H1 (cell line): ENCODE data around the gene DYNC1LI1. TPM values are rescaled to one million over a fixed set of nuclear protein-coding genes. Genes with fewer than 3 reads are reported as not detected.

Experiments
- CTCF ChIA-PET: fragments of 300-600 bp; sonication (Branson Sonifier 250); formaldehyde crosslinking; loops from one replicate; lab custom pipeline; 2021; ENCODE audit not compliant: partially characterized antibody; lab: Charles Lee
- POLR2A ChIA-PET: fragments of 300-600 bp; sonication (Branson Sonifier 250); formaldehyde crosslinking; loops from one replicate; lab custom pipeline; 2021; ENCODE audit warnings: inconsistent platforms; ENCODE audit not compliant: partially characterized antibody; lab: Charles Lee
- DNase-seq, 2 experiments: peaks; one replicate each; pipeline versions ENCODE4 v3.0.0 to v3.0.0-alpha.2; 2010 to 2022; ENCODE audit warnings: low spot score in 2 of 2, low read depth in 1 of 2, mixed read lengths in 1 of 2
- FAIRE-seq: peaks from 2 replicates; lab custom pipeline; 2011; peaks lifted over from hg19 to GRCh38; lab: Jason Lieb, UNC
- H2AFZ ChIP-seq: 2 replicates; pipeline ENCODE4 v1.8.1; 2012; ENCODE audit warnings: low read length, inconsistent platforms
- H2AK5ac ChIP-seq: 2 replicates; pipeline ENCODE4 v1.6.1; 2013; ENCODE audit warnings: low read depth, low read length
- H2BK120ac ChIP-seq: replicated peaks from 2 replicates; pipeline ENCODE3; 2013; ENCODE audit warnings: low read depth, low read length, inconsistent platforms
- H2BK12ac ChIP-seq: 2 replicates; pipeline ENCODE4 v1.6.1; 2013; ENCODE audit warnings: low read depth, low read length
- H2BK15ac ChIP-seq: 2 replicates; pipeline ENCODE4 v1.6.1; 2013; ENCODE audit warnings: low read length
- H2BK20ac ChIP-seq: 2 replicates; pipeline ENCODE4 v1.6.1; 2013; ENCODE audit warnings: low read length
- H2BK5ac ChIP-seq: 2 replicates; pipeline ENCODE4 v1.6.1; 2013; ENCODE audit warnings: low read depth, low read length
- H3K14ac ChIP-seq: 2 replicates; pipeline ENCODE4 v1.6.1; 2013; ENCODE audit warnings: inconsistent platforms; ENCODE audit not compliant: insufficient read length
- H3K18ac ChIP-seq: 2 replicates; pipeline ENCODE4 v1.6.1; 2013; ENCODE audit warnings: low read length; ENCODE audit errors: extremely low read depth
- H3K23ac ChIP-seq: 2 replicates; pipeline ENCODE4 v1.6.1; 2013; ENCODE audit warnings: inconsistent platforms; ENCODE audit not compliant: insufficient read length
- H3K23me2 ChIP-seq: 2 replicates; pipeline ENCODE4 v1.6.1; 2013; ENCODE audit warnings: low read depth, low read length
- H3K27ac ChIP-seq: 2 replicates; pipeline ENCODE4 v1.6.1; 2011; ENCODE audit warnings: low read depth, low read length, inconsistent platforms
- H3K27me3 ChIP-seq, 4 experiments: replicated peaks in 1 of 4; 1 replicate in 1 of 4; 2 replicates in 3 of 4; pipeline versions ENCODE4 v1.6.1 to v1.8.1; 2011 to 2013; ENCODE audit warnings: low read length in 3 of 4, mild to moderate bottlenecking in 3 of 4, inconsistent platforms in 2 of 4, mixed read lengths in 2 of 4, moderate library complexity in 1 of 4; ENCODE audit not compliant: control insufficient read depth in 3 of 4, insufficient read depth in 3 of 4; ENCODE audit errors: extremely low read depth in 1 of 4
- H3K36me3 ChIP-seq, 4 experiments: 2 replicates each; pipeline versions ENCODE4 v1.6.1 to v1.8.1; 2011 to 2013; ENCODE audit warnings: mild to moderate bottlenecking in 4 of 4, low read length in 3 of 4, moderate library complexity in 2 of 4, control low read depth in 1 of 4, inconsistent platforms in 1 of 4; ENCODE audit not compliant: insufficient read depth in 4 of 4, control insufficient read depth in 2 of 4
- H3K4ac ChIP-seq: replicated peaks from 2 replicates; pipeline ENCODE3; 2013; ENCODE audit warnings: low read length, low read depth, mixed read lengths, inconsistent platforms; ENCODE audit not compliant: insufficient read length
- H3K4me1 ChIP-seq, 4 experiments: replicated peaks in 1 of 4; 1 replicate in 1 of 4; 2 replicates in 3 of 4; pipeline versions ENCODE4 v1.6.1 to v1.8.1; 2011 to 2013; ENCODE audit warnings: low read length in 3 of 4, inconsistent platforms in 2 of 4, mixed read lengths in 1 of 4; ENCODE audit not compliant: insufficient read depth in 4 of 4, control insufficient read depth in 3 of 4
- H3K4me2 ChIP-seq, 2 experiments: 2 replicates each; pipeline versions ENCODE4 v1.6.1 to v1.8.1; 2011 to 2013; ENCODE audit warnings: low read depth in 2 of 2, low read length in 2 of 2, control low read depth in 1 of 2, inconsistent platforms in 1 of 2, mild to moderate bottlenecking in 1 of 2; ENCODE audit not compliant: insufficient read depth in 1 of 2
- H3K4me3 ChIP-seq, 4 experiments: fragments of 200-600, 300-600 bp in 1 of 4; sonication (generic), shearing (Covaris generic), sonication (Bioruptor Twin) in 1 of 4; 2 replicates each; pipeline versions ENCODE4 v1.5.1 to v1.8.1; 2011 to 2016; ENCODE audit warnings: low read length in 4 of 4, low read depth in 3 of 4, control low read depth in 2 of 4, inconsistent platforms in 2 of 4, mild to moderate bottlenecking in 2 of 4, mixed read lengths in 1 of 4, moderate library complexity in 1 of 4; ENCODE audit not compliant: insufficient read depth in 2 of 4; ENCODE audit errors: extremely low read depth in 1 of 4
- H3K56ac ChIP-seq: replicated peaks from 2 replicates; pipeline ENCODE3; 2013; ENCODE audit warnings: low read depth, mild to moderate bottlenecking, mixed read lengths, low read length, inconsistent platforms; ENCODE audit not compliant: insufficient read length
- H3K79me1 ChIP-seq: 2 replicates; pipeline ENCODE4 v1.6.1; 2013; ENCODE audit warnings: low read depth, low read length, control low read depth
- H3K79me2 ChIP-seq, 2 experiments: 2 replicates each; pipeline versions ENCODE4 v1.6.1 to v1.8.1; 2012 to 2013; ENCODE audit warnings: low read length in 2 of 2, mild to moderate bottlenecking in 2 of 2, inconsistent platforms in 1 of 2; ENCODE audit not compliant: insufficient read depth in 2 of 2, control insufficient read depth in 1 of 2
- H3K9ac ChIP-seq, 4 experiments: replicated peaks in 1 of 4; 1 replicate in 1 of 4; 2 replicates in 3 of 4; pipeline versions ENCODE4 v1.6.1 to v1.8.1; 2011 to 2013; ENCODE audit warnings: low read depth in 3 of 4, low read length in 3 of 4, control low read depth in 2 of 4, mild to moderate bottlenecking in 2 of 4, moderate library complexity in 2 of 4, inconsistent platforms in 1 of 4; ENCODE audit errors: extremely low read depth in 1 of 4
- H3K9me3 ChIP-seq, 2 experiments: 2 replicates each; pipeline versions ENCODE4 v1.6.1 to v1.8.1; 2012 to 2013; ENCODE audit warnings: mild to moderate bottlenecking in 2 of 2, moderate library complexity in 2 of 2, control low read depth in 1 of 2, inconsistent platforms in 1 of 2, low read depth in 1 of 2, low read length in 1 of 2, mixed read lengths in 1 of 2; ENCODE audit not compliant: insufficient read depth in 2 of 2
- H4K20me1 ChIP-seq, 2 experiments: replicated peaks in 1 of 2; 2 replicates each; pipeline versions ENCODE3 to v1.8.1; 2011 to 2013; ENCODE audit warnings: inconsistent platforms in 2 of 2, low read length in 2 of 2, mild to moderate bottlenecking in 1 of 2; ENCODE audit not compliant: insufficient read depth in 2 of 2, control insufficient read depth in 1 of 2
- H4K5ac ChIP-seq: 2 replicates; pipeline ENCODE4 v1.6.1; 2013; ENCODE audit warnings: low read length, low read depth, mixed read lengths, inconsistent platforms; ENCODE audit not compliant: insufficient read length
- H4K8ac ChIP-seq: 2 replicates; pipeline ENCODE4 v1.8.0; 2013; ENCODE audit warnings: mild to moderate bottlenecking, moderate library complexity, low read length, inconsistent platforms; ENCODE audit not compliant: insufficient read depth; ENCODE audit errors: extremely low read depth
- H4K91ac ChIP-seq: replicated peaks from 2 replicates; pipeline ENCODE3; 2013; ENCODE audit warnings: low read length, mixed read lengths, inconsistent platforms; ENCODE audit not compliant: insufficient read length
- ATF3 ChIP-seq: IDR thresholded peaks from 2 replicates; pipeline ENCODE4 v1.6.1; 2011; ENCODE audit warnings: low read depth, mild to moderate bottlenecking, low read length; ENCODE audit not compliant: insufficient read depth
- BACH1 ChIP-seq: IDR thresholded peaks from 2 replicates; pipeline ENCODE4 v1.6.1; 2012; ENCODE audit warnings: low read length, improper control_type of control experiment
- CHD2 ChIP-seq: IDR thresholded peaks from 2 replicates; pipeline ENCODE4 v1.6.1; 2012; ENCODE audit warnings: low read length, improper control_type of control experiment
- E2F6 ChIP-seq: IDR thresholded peaks from 2 replicates; pipeline ENCODE4 v1.6.1; 2012; ENCODE audit warnings: inconsistent platforms
- EGR1 ChIP-seq: IDR thresholded peaks from 2 replicates; pipeline ENCODE4 v1.6.1; 2011; ENCODE audit warnings: low read depth, low read length, borderline replicate concordance
- EP300 ChIP-seq, 2 experiments: IDR thresholded peaks; 1 replicate in 1 of 2; 2 replicates in 1 of 2; pipeline ENCODE4 v1.6.1; 2011 to 2012; ENCODE audit warnings: low read depth in 2 of 2, low read length in 2 of 2, mild to moderate bottlenecking in 2 of 2, borderline replicate concordance in 1 of 2, inconsistent platforms in 1 of 2, moderate library complexity in 1 of 2
- KDM4A ChIP-seq: IDR thresholded peaks from one replicate; pipeline ENCODE4 v1.7.1; 2012; ENCODE audit warnings: low read depth, mild to moderate bottlenecking, moderate library complexity, low read length, inconsistent platforms; ENCODE audit not compliant: severe bottlenecking
- NRF1 ChIP-seq: IDR thresholded peaks from 2 replicates; pipeline ENCODE4 v1.6.1; 2011; ENCODE audit warnings: mild to moderate bottlenecking, low read depth, low read length, improper control_type of control experiment
- SAP30 ChIP-seq: fragments of 300-600 bp; sonication (generic); IDR thresholded peaks from 2 replicates; pipeline ENCODE4 v1.7.1; 2012; ENCODE audit warnings: low read length, moderate library complexity, mild to moderate bottlenecking, inconsistent platforms; ENCODE audit not compliant: insufficient read depth, insufficient replicate concordance
- SIN3A ChIP-seq, 2 experiments: IDR thresholded peaks in 1 of 2; conservative IDR thresholded peaks in 1 of 2; 2 replicates each; pipeline ENCODE4 v1.6.1; 2011 to 2012; ENCODE audit warnings: low read length in 2 of 2, improper control_type of control experiment in 1 of 2, low read depth in 1 of 2, mild to moderate bottlenecking in 1 of 2
- SP2 ChIP-seq: IDR thresholded peaks from 2 replicates; pipeline ENCODE4 v1.6.1; 2012; ENCODE audit warnings: mild to moderate bottlenecking, low read length, inconsistent platforms
- TBP ChIP-seq: IDR thresholded peaks from 2 replicates; pipeline ENCODE4 v1.6.1; 2011; ENCODE audit warnings: low read depth, low read length, improper control_type of control experiment
- ZNF274 ChIP-seq: IDR thresholded peaks from 2 replicates; pipeline ENCODE4 v1.7.0; 2012; ENCODE audit warnings: low read length, borderline replicate concordance; ENCODE audit errors: extremely low read depth
- WGBS, 2 experiments: shearing (Covaris generic) in 1 of 2; methylation state at CpG; one replicate each; pipeline versions ENCODE4 v1.1.6 to v1.1.7; 2013 to 2015; ENCODE audit warnings: low lambda C conversion rate in 2 of 2, mixed read lengths in 2 of 2, inconsistent platforms in 1 of 2, low coverage in 1 of 2, missing lambda C conversion rate in 1 of 2; ENCODE audit not compliant: insufficient replicate concordance in 2 of 2, insufficient coverage in 1 of 2, insufficient read length in 1 of 2; ENCODE audit errors: extremely low coverage in 1 of 2, missing lambda C conversion rate in 1 of 2; 5-methylcytosine and 5-hydroxymethylcytosine counted together
- polyA plus RNA-seq, 7 experiments: library from polyadenylated mRNA; depleted of rRNA in 3 of 7; stranded (reverse) in 5 of 7; unstranded in 2 of 7; fragments of >200 nt in 5 of 7; fragments of 200-250 nt in 2 of 7; gene quantifications; 1 replicate in 5 of 7; 2 replicates in 1 of 7; 4 replicates in 1 of 7; pipeline versions ENCODE4 v1.2.1 to v1.2.3, GENCODE V29; 2011 to 2013; ENCODE audit warnings: missing spikeins in 2 of 7, mixed read lengths in 2 of 7
- total RNA-seq: library from RNA; stranded (reverse); fragmentation: NEBNext Ultra II Directional; extraction: Animal tissue kit (Norgen Biotek cat#: 25700); gene quantifications from 2 replicates; pipeline ENCODE4 v1.2.1, GENCODE V29; 2021

The DYNC1LI1 gene
- total and polyA plus RNA-seq, 2 of the 8 experiments (the other 6 are each of a cell fraction or from before 2014, with no cell fraction given), result 13.6 to 45.1 TPM

- 67% methylated on average over 1 of the region's 1 CpG; no CpG with 5 or more reads in 1 of the 2 experiments for WGBS, 2 experiments
- H4K20me1 ChIP-seq, result peaks cover 0 to 1% of the 10 kb centered on the region in 2 experiments
- H3K56ac ChIP-seq, result no peak overlapping the region
- H3K79me2 ChIP-seq, result no peaks in the 10 kb centered on the region
- no peak overlapping the region for H2AFZ ChIP-seq
- no peak overlapping the region for H3K27ac ChIP-seq
- no peak overlapping the region for H2AK5ac ChIP-seq
- no peak for DNase-seq
- H2BK12ac ChIP-seq, result no peak overlapping the region
- H3K79me1 ChIP-seq, result no peaks in the 10 kb centered on the region
- H3K23me2 ChIP-seq, result no peaks in the 10 kb centered on the region
- H2BK120ac ChIP-seq, result no peak overlapping the region
- no peak overlapping the region for H4K8ac ChIP-seq
- no peak overlapping the region for H3K9ac ChIP-seq
- no peak overlapping the region for H3K4ac ChIP-seq
- no peak overlapping the region for H2BK5ac ChIP-seq
- no peaks in the 10 kb centered on the region for H3K27me3 ChIP-seq
- no peak overlapping the region for H2BK15ac ChIP-seq
- no peak overlapping the region for H3K4me3 ChIP-seq
- H3K23ac ChIP-seq, result no peak overlapping the region
- POLR2A ChIA-PET, result interaction anchor here (0.6 kb wide), 1 partner anchor 11 kb away, joined by 3 read pairs; no protein-coding TSS in a partner anchor
- H4K5ac ChIP-seq, result no peak overlapping the region
- no peak overlapping the region for H4K91ac ChIP-seq
- H2BK20ac ChIP-seq, result no peak overlapping the region
- H3K4me1 ChIP-seq, result no peaks in the 10 kb centered on the region
- no peak for FAIRE-seq
- no peak overlapping the region for H3K4me2 ChIP-seq
- CTCF ChIA-PET, result interaction anchor here (0.9 kb wide), 1 partner anchor 9 kb away, joined by 3 read pairs; no protein-coding TSS in a partner anchor
- H3K18ac ChIP-seq, result no peak overlapping the region
- no peaks in the 10 kb centered on the region for H3K9me3 ChIP-seq
- H3K14ac ChIP-seq, result no peak overlapping the region
- H3K36me3 ChIP-seq, result peaks cover 0 to 16% (median 7%) of the 10 kb centered on the region in 4 experiments; a peak in 3 of 8 replicates
- TF ChIP-seq SP2 (no peak), BACH1 (no peak), CHD2 (no peak), ATF3 (no peak), KDM4A (no peak), NRF1 (no peak), SIN3A (conservative IDR thresholded peaks at IDR 0.05 in 1 of 2, IDR thresholded peaks at IDR 0.05 in 1 of 2; ENCODE audit: low read depth in 1 of 2, low read length in 2 of 2) (no peak), EP300 (IDR thresholded peaks at IDR 0.05; ENCODE audit: borderline replicate concordance in 1 of 2, low read depth in 2 of 2, low read length in 2 of 2) (no peak), EGR1 (no peak), E2F6 (no peak), TBP (no peak), ZNF274 (no peak), SAP30 (no peak)
These were observed 86.9 kb downstream of the DYNC1LI1 start for GRCh38 chr3:32483772-32484171.
